Mammary epithelial cell (primary cell): ENCODE results near the gene HHLA2.

Source experiments
- CTCF ChIP-seq, 2 donors: IDR thresholded peaks in 1 of 2; conservative IDR thresholded peaks in 1 of 2; 2 replicates each; pipeline ENCODE4 v1.5.1; 2011 to 2012; ENCODE audit warnings: inconsistent platforms in 2 of 2, low read length in 2 of 2, mild to moderate bottlenecking in 2 of 2, control low read depth in 1 of 2, low read depth in 1 of 2; ENCODE audit not compliant: insufficient read depth in 1 of 2; ENCODE audit errors: extremely low read depth in 1 of 2
- EZH2 ChIP-seq: IDR thresholded peaks from 2 replicates; pipeline ENCODE4 v1.6.1; 2012; ENCODE audit warnings: low read length, inconsistent platforms, borderline replicate concordance

GRCh38 chr3:108345492-108346205 is 49.3 kb downstream of the HHLA2 start:
- TF ChIP-seq EZH2 (no peak), CTCF (conservative IDR thresholded peaks at IDR 0.05 in 1 of 2, IDR thresholded peaks at IDR 0.05 in 1 of 2; ENCODE audit: extremely low read depth in 1 of 2, insufficient read depth in 1 of 2, low read depth in 1 of 2, low read length in 2 of 2) (no peak)
